Stimulated activated CD4-positive, alpha-beta T cell treated with anti-CD3 and anti-CD28 coated beads, Interleukin-12 subunit alpha, Interleukin-12 subunit beta, amount 100 ng/mL, for 4 hours (primary cell): ENCODE measurements around the gene DACT2.
"Not testable (repeated sequence)": the region's sequence is repeated elsewhere in the genome, so short reads cannot be mapped to it uniquely, and the experiment has no call there.

ENCODE experiments used
- DNase-seq: peaks from one replicate; pipeline ENCODE4 v3.0.0-alpha.2; 2020

Gene DACT2

GRCh38 chr6:168280020-168280898 lies 39.3 kb downstream of the DACT2 start:
- DNase-seq = no peak

GRCh38 chr6:168279403-168279935 lies 40.1 kb downstream of the DACT2 start:
- DNase-seq = no peak

- DNase-seq = no peak
Measured at GRCh38 chr6:168278904-168279303, 40.7 kb downstream of the DACT2 start.

GRCh38 chr6:168277274-168277669 lies 42.3 kb downstream of the DACT2 start:
- no peak for DNase-seq

- no peak for DNase-seq
Measured at GRCh38 chr6:168276576-168277273, 42.9 kb downstream of the DACT2 start.

- no peak for DNase-seq
Measured at GRCh38 chr6:168275168-168275567, 44.4 kb downstream of the DACT2 start.

- no peak for DNase-seq
Measured at GRCh38 chr6:168274037-168274952, 45.3 kb downstream of the DACT2 start.

GRCh38 chr6:168273441-168274036 lies 46.0 kb downstream of the DACT2 start:
- DNase-seq = no peak

- DNase-seq = no peak
Measured at GRCh38 chr6:168272415-168273325, 46.9 kb downstream of the DACT2 start.

GRCh38 chr6:168270274-168271172 lies 49.1 kb downstream of the DACT2 start:
- no peak for DNase-seq

GRCh38 chr6:168269455-168270243 lies 49.9 kb downstream of the DACT2 start:
- no peak for DNase-seq

GRCh38 chr6:168268755-168269154 lies 50.8 kb downstream of the DACT2 start:
- DNase-seq = no peak

GRCh38 chr6:168267779-168268178 lies 51.8 kb downstream of the DACT2 start:
- not testable (repeated sequence) for DNase-seq

- no peak for DNase-seq
Measured at GRCh38 chr6:168265827-168266815, 53.5 kb downstream of the DACT2 start.

GRCh38 chr6:168265394-168265793 lies 54.2 kb downstream of the DACT2 start:
- no peak for DNase-seq

- DNase-seq = no peak
Measured at GRCh38 chr6:168264593-168265335, 54.8 kb downstream of the DACT2 start.

- no peak for DNase-seq
Measured at GRCh38 chr6:168263351-168263905, 56.1 kb downstream of the DACT2 start.
